Prostate gland (tissue), 2 donors: Measurements from ENCODE around the gene LAMA2. TPM values are rescaled to one million over a fixed set of nuclear protein-coding genes. Genes with fewer than 3 reads are reported as not detected.
"Not testable (repeated sequence)": the region's sequence is repeated elsewhere in the genome, so short reads cannot be mapped to it uniquely, and the experiment has no call there.

Experiments used
- DNase-seq: peaks from one replicate; pipeline ENCODE4 v3.0.0-alpha.2; 2019; ENCODE audit warnings: low spot score
- H3K27ac ChIP-seq, 2 donors: fragments of 200-600 bp; sonication (generic); 2 replicates each; pipeline ENCODE4 v1.5.1; 2017 to 2019
- H3K27me3 ChIP-seq: fragments of 200-600 bp; sonication (generic); replicated peaks from 2 replicates; pipeline ENCODE4 v1.5.1; 2019; ENCODE audit not compliant: insufficient read depth
- H3K36me3 ChIP-seq, 2 donors: fragments of 200-600 bp; sonication (generic); 1 replicate in 1 of 2; 2 replicates in 1 of 2; pipeline versions ENCODE4 v1.5.1 to v1.8.1; 2017 to 2019
- H3K4me1 ChIP-seq: fragments of 200-600 bp; sonication (generic); replicated peaks from 2 replicates; pipeline ENCODE4 v1.5.1; 2019
- H3K4me3 ChIP-seq, 2 donors: fragments of 200-600 bp; sonication (generic); 2 replicates each; pipeline ENCODE4 v1.5.1; 2017 to 2019
- H3K9me3 ChIP-seq: fragments of 200-600 bp; sonication (generic); 2 replicates; pipeline ENCODE4 v1.5.1; 2017
- CTCF ChIP-seq, 4 experiments: fragments of 200-600 bp in 2 of 4; fragments of 450-650 bp in 2 of 4; sonication (generic) in 2 of 4; IDR thresholded peaks; 1 replicate in 3 of 4; 2 replicates in 1 of 4; pipeline ENCODE4 v1.5.1; 2016 to 2019; ENCODE audit warnings: antibody characterized with exemption in 4 of 4, mild to moderate bottlenecking in 2 of 4, moderate library complexity in 2 of 4
- POLR2A ChIP-seq: fragments of 450-650 bp; IDR thresholded peaks from one replicate; pipeline ENCODE4 v1.6.1; 2016; ENCODE audit warnings: antibody characterized with exemption, mild to moderate bottlenecking
- POLR2AphosphoS5 ChIP-seq: sonication (generic); formaldehyde crosslinking; IDR thresholded peaks from one replicate; pipeline ENCODE4 v1.6.1; 2017; ENCODE audit warnings: antibody characterized with exemption
- whole genome bisulfite sequencing: methylation state at CpG from one replicate; pipeline ENCODE4 v1.1.5; 2018; 5-methylcytosine and 5-hydroxymethylcytosine counted together
- intact Hi-C: fragments of 100-400 bp; cut with DNase I; formaldehyde crosslinking; loops from one replicate; pipeline ENCODE4 v1.14.2; 2022
- total RNA-seq, 2 donors: library from RNA; depleted of rRNA; stranded (reverse); fragments of >200 nt; gene quantifications; one replicate each; pipeline ENCODE4 v1.1.0, GENCODE V29; 2016

Gene LAMA2
- total RNA-seq, 2 donors from 2014 or later = 10.1 to 89.1 TPM

- Histone ChIP-seq H3K36me3 (no peaks in the 10 kb centered on the region), H3K4me1 (no peaks in the 10 kb centered on the region), H3K4me3 (no peak overlapping the region), H3K27ac (no peak overlapping the region), H3K27me3 (no peaks in the 10 kb centered on the region), H3K9me3 (no peaks in the 10 kb centered on the region)
- 92% methylated on average over 2 of the region's 2 CpGs for WGBS
- intact Hi-C loops = no loop called here
- DNase-seq = no peak
- TF ChIP-seq POLR2A = no peak
- TF ChIP-seq CTCF (IDR thresholded peaks at IDR 0.05) = no peak
- TF ChIP-seq POLR2AphosphoS5 = no peak
Observed at GRCh38 chr6:129046526-129046925, 163.6 kb downstream of the LAMA2 start.

GRCh38 chr6:129047834-129048233 is 164.9 kb downstream of the LAMA2 start:
- Histone ChIP-seq H3K27me3 (no peaks in the 10 kb centered on the region), H3K27ac (no peak overlapping the region), H3K9me3 (no peaks in the 10 kb centered on the region), H3K4me1 (no peaks in the 10 kb centered on the region), H3K4me3 (no peak overlapping the region), H3K36me3 (no peaks in the 10 kb centered on the region)
- 84% methylated on average over 3 of the region's 3 CpGs for WGBS
- DNase-seq = no peak
- TF ChIP-seq POLR2AphosphoS5 (no peak), CTCF (IDR thresholded peaks at IDR 0.05) (no peak), POLR2A (no peak)
- intact Hi-C loops = no loop called here

DNA sequence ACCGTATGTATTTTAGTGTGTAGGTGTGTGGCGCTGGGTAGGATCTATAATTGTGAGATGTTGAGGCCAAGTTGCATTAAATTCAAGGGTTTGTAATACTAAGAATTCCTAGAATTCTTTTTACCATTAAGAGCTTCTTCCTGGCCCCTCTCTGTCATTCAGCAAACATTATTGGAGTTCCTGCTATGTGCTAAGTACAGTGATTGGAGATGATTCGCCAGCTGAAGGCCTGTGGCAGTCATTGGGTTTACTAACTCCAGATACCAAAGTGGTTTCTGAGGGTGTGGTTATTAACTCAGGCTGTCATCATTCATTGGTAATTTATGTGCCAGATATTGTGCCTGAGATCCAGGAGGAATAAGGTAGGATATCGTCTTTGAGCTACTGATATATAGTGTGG is 167.1 kb downstream of the LAMA2 start:
- TF ChIP-seq CTCF (IDR thresholded peaks at IDR 0.05) (no peak), POLR2AphosphoS5 (no peak), POLR2A (no peak)
- DNase-seq = no peak
- intact Hi-C loops = no loop called here
- H3K36me3 ChIP-seq = no peaks in the 10 kb centered on the region
- H3K4me1 ChIP-seq = no peaks in the 10 kb centered on the region
- no peak overlapping the region for H3K4me3 ChIP-seq
- H3K9me3 ChIP-seq = no peaks in the 10 kb centered on the region
- no peak overlapping the region for H3K27ac ChIP-seq
- over 99% methylated on average over 4 of the region's 4 CpGs for WGBS
- H3K27me3 ChIP-seq = no peaks in the 10 kb centered on the region

DNA sequence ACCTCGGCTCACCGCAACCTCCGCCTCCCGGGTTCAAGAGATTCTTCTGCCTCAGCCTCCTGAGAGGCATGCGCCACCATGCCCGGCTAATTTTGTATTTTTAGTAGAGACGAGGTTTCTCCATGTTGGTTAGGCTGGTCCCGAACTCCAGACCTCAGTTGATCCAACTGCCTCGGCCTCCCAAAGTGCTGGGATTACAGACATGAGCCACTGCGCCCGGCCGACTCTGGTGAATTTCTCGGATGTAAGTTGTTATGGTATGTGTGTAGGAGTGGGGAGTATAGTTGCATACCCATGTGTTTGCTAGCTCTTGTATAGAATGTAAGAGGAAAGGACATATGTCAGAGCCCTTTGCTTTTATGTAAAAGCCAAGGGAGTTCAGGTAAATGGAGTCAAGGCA is 170.2 kb downstream of the LAMA2 start:
- H3K9me3 ChIP-seq, H3K36me3 ChIP-seq, H3K4me1 ChIP-seq, H3K4me3 ChIP-seq, H3K27me3 ChIP-seq, intact Hi-C loops, H3K27ac ChIP-seq, DNase-seq: not testable (repeated sequence)
- WGBS = 97% methylated on average over 13 of the region's 13 CpGs

DNA sequence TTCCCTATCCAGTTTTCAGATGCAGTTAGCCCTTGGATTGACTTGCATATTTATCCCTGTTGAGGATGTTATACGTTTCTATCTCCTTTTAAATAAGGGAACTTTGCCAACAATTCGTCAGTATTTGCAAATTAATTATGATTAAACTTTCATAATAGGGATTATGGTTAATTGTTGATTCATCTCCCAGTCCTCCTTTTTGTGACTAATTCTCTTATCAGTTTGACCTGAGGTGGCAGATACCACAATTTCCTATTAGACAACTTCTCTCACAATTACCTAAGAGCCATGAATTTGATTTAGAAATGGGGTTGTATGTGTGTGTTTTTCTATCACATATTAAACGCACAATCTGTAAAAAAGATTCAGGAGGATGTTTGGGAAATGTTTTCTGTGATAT is 172.9 kb downstream of the LAMA2 start:
- no peak overlapping the region for H3K4me3 ChIP-seq
- WGBS = 66% methylated on average over 3 of the region's 3 CpGs
- no peak for DNase-seq
- TF ChIP-seq POLR2A = no peak
- no peak for TF ChIP-seq POLR2AphosphoS5
- TF ChIP-seq CTCF (IDR thresholded peaks at IDR 0.05) = no peak
- H3K36me3 ChIP-seq = no peaks in the 10 kb centered on the region
- no peaks in the 10 kb centered on the region for H3K27me3 ChIP-seq
- H3K9me3 ChIP-seq = no peaks in the 10 kb centered on the region
- intact Hi-C loops = no loop called here
- no peak overlapping the region for H3K27ac ChIP-seq
- H3K4me1 ChIP-seq = no peaks in the 10 kb centered on the region
